ENCODE results near the gene DUSP8. TPM values are rescaled to one million over a fixed set of nuclear protein-coding genes. Genes with fewer than 3 reads are reported as not detected.

Gene DUSP8
- polyA plus RNA-seq, 1 donor from 2014 or later = 3.5 TPM

DNA sequence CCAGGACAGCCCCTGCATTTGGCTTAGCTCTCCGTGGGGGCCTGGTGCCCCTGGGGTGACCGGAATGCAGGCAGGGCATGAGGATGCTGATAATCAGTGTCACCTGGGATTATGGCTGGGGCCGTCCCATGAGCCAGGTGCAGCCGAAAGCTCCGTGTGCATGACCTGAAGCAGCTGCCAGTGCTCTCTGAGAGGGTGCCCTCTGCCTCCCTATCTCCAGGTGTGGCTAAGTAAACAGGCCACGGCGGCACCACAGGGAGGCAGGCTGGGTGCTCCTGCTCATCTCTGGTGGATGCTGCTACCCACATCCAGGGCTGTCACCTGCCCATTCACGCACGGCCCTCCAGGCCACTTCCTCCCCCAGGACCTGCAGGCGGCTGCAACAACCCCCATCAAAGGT, 29.8 kb downstream of the DUSP8 start:
- H3K27ac ChIP-seq (ENCODE audit: low read length) = no peak overlapping the region
- H3K36me3 ChIP-seq (ENCODE audit: insufficient read depth, low read length) = no peaks in the 10 kb centered on the region
- no peak overlapping the region for H3K9ac ChIP-seq (ENCODE audit: low read length)
- no peak overlapping the region for H3K4me2 ChIP-seq (ENCODE audit: low read length)
- H3K4me3 ChIP-seq (ENCODE audit: low read length) = no peak overlapping the region
- no peaks in the 10 kb centered on the region for H4K20me1 ChIP-seq (ENCODE audit: insufficient read depth)
- H2AFZ ChIP-seq (ENCODE audit: low read depth, low read length) = no peak overlapping the region
- peaks cover 34% of the 10 kb centered on the region for H3K27me3 ChIP-seq (ENCODE audit: insufficient read depth, low read depth, low read length)
- H3K9me3 ChIP-seq (ENCODE audit: low read length) = no peaks in the 10 kb centered on the region
- H3K9me2 ChIP-seq (ENCODE audit: insufficient read depth, low read length) = no peaks in the 10 kb centered on the region
- H3K79me2 ChIP-seq (replicated peaks; ENCODE audit: insufficient read depth, low read length) = no peaks in the 10 kb centered on the region
- no peaks in the 10 kb centered on the region for H3F3A ChIP-seq (ENCODE audit: insufficient read depth, low read length, poor library complexity, severe bottlenecking)
- TF ChIP-seq, protein P1, sequence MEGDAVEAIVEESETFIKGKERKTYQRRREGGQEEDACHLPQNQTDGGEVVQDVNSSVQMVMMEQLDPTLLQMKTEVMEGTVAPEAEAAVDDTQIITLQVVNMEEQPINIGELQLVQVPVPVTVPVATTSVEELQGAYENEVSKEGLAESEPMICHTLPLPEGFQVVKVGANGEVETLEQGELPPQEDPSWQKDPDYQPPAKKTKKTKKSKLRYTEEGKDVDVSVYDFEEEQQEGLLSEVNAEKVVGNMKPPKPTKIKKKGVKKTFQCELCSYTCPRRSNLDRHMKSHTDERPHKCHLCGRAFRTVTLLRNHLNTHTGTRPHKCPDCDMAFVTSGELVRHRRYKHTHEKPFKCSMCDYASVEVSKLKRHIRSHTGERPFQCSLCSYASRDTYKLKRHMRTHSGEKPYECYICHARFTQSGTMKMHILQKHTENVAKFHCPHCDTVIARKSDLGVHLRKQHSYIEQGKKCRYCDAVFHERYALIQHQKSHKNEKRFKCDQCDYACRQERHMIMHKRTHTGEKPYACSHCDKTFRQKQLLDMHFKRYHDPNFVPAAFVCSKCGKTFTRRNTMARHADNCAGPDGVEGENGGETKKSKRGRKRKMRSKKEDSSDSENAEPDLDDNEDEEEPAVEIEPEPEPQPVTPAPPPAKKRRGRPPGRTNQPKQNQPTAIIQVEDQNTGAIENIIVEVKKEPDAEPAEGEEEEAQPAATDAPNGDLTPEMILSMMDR (IDR thresholded peaks at IDR 0.05; ENCODE audit: poor library complexity, severe bottlenecking) = no peak
- TF ChIP-seq POLR2AphosphoS5 (IDR thresholded peaks at IDR 0.05) (no peak), RAD21 (conservative IDR thresholded peaks at IDR 0.05) (no peak), SMC3 (conservative IDR thresholded peaks at IDR 0.05; ENCODE audit: poor library complexity) (no peak), MXI1 (conservative IDR thresholded peaks at IDR 0.05; ENCODE audit: poor library complexity, severe bottlenecking) (no peak), EP300 (conservative IDR thresholded peaks at IDR 0.05; ENCODE audit: poor library complexity, severe bottlenecking) (no peak), TAF1 (IDR thresholded peaks at IDR 0.05; ENCODE audit: low read depth) (no peak), EZH2 (IDR thresholded peaks at IDR 0.05; ENCODE audit: borderline replicate concordance, insufficient read depth, low read length, poor library complexity, severe bottlenecking) (no peak)
- TF ChIP-seq, protein P2, sequence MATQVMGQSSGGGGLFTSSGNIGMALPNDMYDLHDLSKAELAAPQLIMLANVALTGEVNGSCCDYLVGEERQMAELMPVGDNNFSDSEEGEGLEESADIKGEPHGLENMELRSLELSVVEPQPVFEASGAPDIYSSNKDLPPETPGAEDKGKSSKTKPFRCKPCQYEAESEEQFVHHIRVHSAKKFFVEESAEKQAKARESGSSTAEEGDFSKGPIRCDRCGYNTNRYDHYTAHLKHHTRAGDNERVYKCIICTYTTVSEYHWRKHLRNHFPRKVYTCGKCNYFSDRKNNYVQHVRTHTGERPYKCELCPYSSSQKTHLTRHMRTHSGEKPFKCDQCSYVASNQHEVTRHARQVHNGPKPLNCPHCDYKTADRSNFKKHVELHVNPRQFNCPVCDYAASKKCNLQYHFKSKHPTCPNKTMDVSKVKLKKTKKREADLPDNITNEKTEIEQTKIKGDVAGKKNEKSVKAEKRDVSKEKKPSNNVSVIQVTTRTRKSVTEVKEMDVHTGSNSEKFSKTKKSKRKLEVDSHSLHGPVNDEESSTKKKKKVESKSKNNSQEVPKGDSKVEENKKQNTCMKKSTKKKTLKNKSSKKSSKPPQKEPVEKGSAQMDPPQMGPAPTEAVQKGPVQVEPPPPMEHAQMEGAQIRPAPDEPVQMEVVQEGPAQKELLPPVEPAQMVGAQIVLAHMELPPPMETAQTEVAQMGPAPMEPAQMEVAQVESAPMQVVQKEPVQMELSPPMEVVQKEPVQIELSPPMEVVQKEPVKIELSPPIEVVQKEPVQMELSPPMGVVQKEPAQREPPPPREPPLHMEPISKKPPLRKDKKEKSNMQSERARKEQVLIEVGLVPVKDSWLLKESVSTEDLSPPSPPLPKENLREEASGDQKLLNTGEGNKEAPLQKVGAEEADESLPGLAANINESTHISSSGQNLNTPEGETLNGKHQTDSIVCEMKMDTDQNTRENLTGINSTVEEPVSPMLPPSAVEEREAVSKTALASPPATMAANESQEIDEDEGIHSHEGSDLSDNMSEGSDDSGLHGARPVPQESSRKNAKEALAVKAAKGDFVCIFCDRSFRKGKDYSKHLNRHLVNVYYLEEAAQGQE (IDR thresholded peaks at IDR 0.05; ENCODE audit: borderline replicate concordance) = no peak

DNA sequence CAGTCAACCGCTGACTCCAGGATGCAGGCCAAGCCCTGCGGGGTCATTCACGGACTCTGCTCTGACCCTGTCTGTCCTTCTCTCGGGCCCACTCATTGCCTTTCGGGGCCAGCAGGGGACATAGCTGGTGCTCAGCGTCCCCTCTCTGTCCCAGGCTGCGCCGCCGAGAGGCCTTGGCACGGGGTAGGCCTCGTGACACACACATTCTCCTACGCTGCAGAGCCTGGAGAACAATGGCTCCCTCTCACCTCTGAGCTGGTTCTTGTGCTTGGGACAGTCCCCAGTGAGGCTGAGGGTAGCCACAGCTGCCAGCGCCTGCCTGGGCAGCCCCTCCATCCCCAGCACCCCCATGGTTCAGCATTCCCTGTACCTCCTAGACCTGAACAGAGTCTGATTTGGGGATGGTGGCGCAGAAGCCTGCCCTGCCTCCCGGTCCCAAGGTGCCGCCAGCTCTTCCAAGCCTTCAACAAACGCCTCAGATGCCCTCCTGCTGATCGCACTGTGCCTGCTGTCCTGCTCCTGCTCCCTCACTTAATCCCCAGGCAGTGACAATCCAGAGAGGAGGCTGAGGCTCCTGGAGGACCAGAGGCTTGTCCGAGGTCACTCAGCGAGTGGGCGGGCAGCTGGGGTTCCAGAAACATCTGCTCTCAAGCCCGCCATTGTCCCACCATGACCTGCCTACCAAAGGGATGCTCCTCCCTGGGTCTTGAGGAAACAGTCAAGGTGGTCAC, 30.4 kb downstream of the DUSP8 start:
- no peaks in the 10 kb centered on the region for H3K9me2 ChIP-seq (ENCODE audit: insufficient read depth, low read length)
- H4K20me1 ChIP-seq (ENCODE audit: insufficient read depth) = no peaks in the 10 kb centered on the region
- H3K36me3 ChIP-seq (ENCODE audit: insufficient read depth, low read length) = no peaks in the 10 kb centered on the region
- H2AFZ ChIP-seq (ENCODE audit: low read depth, low read length) = no peak overlapping the region
- no peak overlapping the region for H3K27ac ChIP-seq (ENCODE audit: low read length)
- no peak overlapping the region for H3K4me2 ChIP-seq (ENCODE audit: low read length)
- H3K9me3 ChIP-seq (ENCODE audit: low read length) = no peaks in the 10 kb centered on the region
- H3K27me3 ChIP-seq (ENCODE audit: insufficient read depth, low read depth, low read length) = peaks cover 28% of the 10 kb centered on the region
- H3K79me2 ChIP-seq (replicated peaks; ENCODE audit: insufficient read depth, low read length) = no peaks in the 10 kb centered on the region
- H3K4me3 ChIP-seq (ENCODE audit: low read length) = no peak overlapping the region
- TF ChIP-seq TAF1 (IDR thresholded peaks at IDR 0.05; ENCODE audit: low read depth) = no peak
- TF ChIP-seq SMC3 (conservative IDR thresholded peaks at IDR 0.05; ENCODE audit: poor library complexity) = no peak
- no peak for TF ChIP-seq MXI1 (conservative IDR thresholded peaks at IDR 0.05; ENCODE audit: poor library complexity, severe bottlenecking)
- H3K9ac ChIP-seq (ENCODE audit: low read length) = no peak overlapping the region
- H3F3A ChIP-seq (ENCODE audit: insufficient read depth, low read length, poor library complexity, severe bottlenecking) = no peaks in the 10 kb centered on the region
